A549 (cell line): ENCODE measurements around the gene REN. TPM values are rescaled to one million over a fixed set of nuclear protein-coding genes. Genes with fewer than 3 reads are reported as not detected.

Experiments used
- ATAC-seq, 2 experiments: fragments of 200-7000 bp in 1 of 2; fragments of >200 bp in 1 of 2; cut with Nextera tagmentation in 1 of 2; cut with Tn5 transposase in 1 of 2; 3 replicates each; pipeline versions ENCODE4 v1.8.0 to v1.9.1; 2018 to 2020; ENCODE audit warnings: mild to moderate bottlenecking in 1 of 2, moderate library complexity in 1 of 2
- CTCF ChIA-PET: fragments of 300-600 bp; sonication (Branson Sonifier 250); formaldehyde crosslinking; extraction: SDS; loops from one replicate; lab custom pipeline; 2021; ENCODE audit warnings: antibody characterized with exemption, inconsistent platforms; lab: Yijun Ruan, JAX
- POLR2A ChIA-PET: fragments of 350-600 bp; formaldehyde crosslinking; extraction: SDS; loops from one replicate; lab custom pipeline; 2021; ENCODE audit warnings: antibody characterized with exemption, inconsistent platforms; lab: Yijun Ruan, JAX
- DNase-seq, 2 experiments: peaks; one replicate each; pipeline versions ENCODE4 v3.0.0 to v3.0.0-alpha.2; 2011 to 2016; ENCODE audit warnings: low read depth in 1 of 2, low spot score in 1 of 2
- FAIRE-seq: peaks from 2 replicates; lab custom pipeline; 2011; peaks lifted over from hg19 to GRCh38; lab: Jason Lieb, UNC
- H3K27ac ChIP-seq, 2 experiments: fragments of >200 bp; sonication (Bioruptor Twin); formaldehyde crosslinking; 3 replicates each; pipeline ENCODE4 v1.5.1; 2016 to 2017
- H3K4me1 ChIP-seq: fragments of >200 bp; sonication (Bioruptor Twin); formaldehyde crosslinking; 3 replicates; pipeline ENCODE4 v1.6.1; 2016
- H3K4me2 ChIP-seq: fragments of >200 bp; sonication (Bioruptor Twin); formaldehyde crosslinking; 3 replicates; pipeline ENCODE4 v1.6.1; 2016
- H3K4me3 ChIP-seq: fragments of >200 bp; sonication (Bioruptor Twin); formaldehyde crosslinking; 3 replicates; pipeline ENCODE4 v1.5.1; 2016
- H3K9me3 ChIP-seq: fragments of >200 bp; sonication (Bioruptor Twin); formaldehyde crosslinking; 3 replicates; pipeline ENCODE4 v1.6.1; 2016
- CEBPB ChIP-seq, 2 experiments: fragments of >200 bp in 1 of 2; sonication (Bioruptor Twin) in 1 of 2; formaldehyde crosslinking in 1 of 2; IDR thresholded peaks; 2 replicates each; pipeline ENCODE4 v1.6.1; 2012 to 2016
- CTCF ChIP-seq: fragments of >200 bp; sonication (Bioruptor Twin); formaldehyde crosslinking; IDR thresholded peaks from 3 replicates; pipeline ENCODE4 v1.5.1; 2016
- FOXS1 ChIP-seq: fragments of 250-450 bp; sonication (Bioruptor Pico); IDR thresholded peaks from 2 replicates; pipeline ENCODE4 v1.5.0; 2020; ENCODE audit warnings: mild to moderate bottlenecking, moderate library complexity
- GATA3 ChIP-seq: IDR thresholded peaks from 2 replicates; pipeline ENCODE4 v1.6.1; 2012; ENCODE audit warnings: borderline replicate concordance
- MAFK ChIP-seq: fragments of 450-650 bp; IDR thresholded peaks from 2 replicates; pipeline ENCODE4 v1.6.1; 2014; ENCODE audit not compliant: partially characterized antibody
- MAX ChIP-seq: IDR thresholded peaks from 2 replicates; pipeline ENCODE4 v1.6.1; 2012
- NFE2L2 ChIP-seq: fragments of 150-350 bp; conservative IDR thresholded peaks from 2 replicates; pipeline ENCODE4 v1.6.1; 2014; ENCODE audit warnings: low read length
- RAD21 ChIP-seq, 2 experiments: fragments of >200 bp in 1 of 2; sonication (Bioruptor Twin) in 1 of 2; formaldehyde crosslinking in 1 of 2; IDR thresholded peaks in 1 of 2; conservative IDR thresholded peaks in 1 of 2; 2 replicates in 1 of 2; 3 replicates in 1 of 2; pipeline ENCODE4 v1.6.1; 2012 to 2018; ENCODE audit warnings: inconsistent platforms in 1 of 2
- SMC3 ChIP-seq: fragments of >200 bp; sonication (Bioruptor Twin); formaldehyde crosslinking; IDR thresholded peaks from 3 replicates; pipeline ENCODE4 v1.6.1; 2018; ENCODE audit warnings: inconsistent platforms
- TFCP2L1 ChIP-seq: fragments of 250-450 bp; sonication (Bioruptor Pico); IDR thresholded peaks from 2 replicates; pipeline ENCODE4 v1.5.0; 2021; ENCODE audit warnings: mild to moderate bottlenecking
- TP53 ChIP-seq: fragments of 250-450 bp; sonication (Bioruptor Pico); IDR thresholded peaks from 2 replicates; pipeline ENCODE4 v1.5.0; 2021; ENCODE audit warnings: mild to moderate bottlenecking, moderate library complexity
- WGBS: methylation state at CpG from one replicate; pipeline ENCODE4 v1.1.6; 2017; ENCODE audit errors: missing lambda C conversion rate; 5-methylcytosine and 5-hydroxymethylcytosine counted together
- polyA plus RNA-seq, 4 experiments: library from polyadenylated mRNA; depleted of rRNA in 3 of 4; stranded (reverse); fragments of >200 nt; fragmentation: RNase III in 1 of 4; extraction: RNeasy Plus Mini Kit Qiagen cat#74134 plus additional on column Dnase treatment in 1 of 4; gene quantifications; 2 replicates in 3 of 4; 3 replicates in 1 of 4; pipeline ENCODE4 v1.2.3, GENCODE V29; 2011 to 2017

The REN gene
- polyA plus RNA-seq, 2 of the 4 experiments (the other 2 are of a cell fraction), result not detected

- ChIA-PET CTCF (interaction anchor here (0.5 to 32.2 kb wide), 77 partner anchors 10 to 946 kb away, joined by 3 to 757 read pairs (median 4); partner anchors contain the start of genes ETNK2, SNRPE and SOX13), POLR2A (interaction anchor here (0.6 to 3.9 kb wide), 7 partner anchors 225 to 269 kb away, joined by 3 to 40 read pairs (median 4); partner anchors contain the start of gene SNRPE)
- DNase-seq, result peak; percentile 62 to 94
- peaks cover 31% of the 10 kb centered on the region for H3K4me1 ChIP-seq
- WGBS, result 33% methylated on average over 20 of the region's 29 CpGs
- H3K9me3 ChIP-seq, result no peaks in the 10 kb centered on the region
- ATAC-seq, result peak; percentile 78 to 91
- no peak for FAIRE-seq
- TF ChIP-seq SMC3 (peak; percentile 94), TP53 (CRISPR knock-in tag) (no peak), CTCF (peak; percentile 90), RAD21 (conservative IDR thresholded peaks at IDR 0.05 in 1 of 2, IDR thresholded peaks at IDR 0.05 in 1 of 2) (peak; percentile 83 to 93)
- H3K4me2 ChIP-seq, result peak overlapping the region; percentile 75
- H3K4me3 ChIP-seq, result peak overlapping the region; percentile 23; the same call in 2 of the 3 replicates
- H3K27ac ChIP-seq, result peak overlapping the region; percentile 47 to 78; a peak in 5 of 6 replicates
Observed at GRCh38 chr1:204128964-204129896, 36.9 kb downstream of the REN start.

GRCh38 chr1:204128464-204128963 lies 37.6 kb downstream of the REN start:
- Histone ChIP-seq H3K4me3 (no peak overlapping the region), H3K27ac (peak overlapping the region in 1 of 2 experiments; percentile 78; a peak in 3 of 6 replicates)
- POLR2A ChIA-PET, result interaction anchor here (1.0 to 3.9 kb wide), 4 partner anchors 256 to 266 kb away, joined by 3 to 40 read pairs (median 6); partner anchors contain the start of gene SNRPE

GRCh38 chr1:204127597-204128242 lies 38.4 kb downstream of the REN start:
- H3K9me3 ChIP-seq, result no peaks in the 10 kb centered on the region
- CTCF ChIA-PET, result interaction anchor here (0.6 to 32.2 kb wide), 37 partner anchors 9 to 533 kb away, joined by 3 to 757 read pairs (median 6); partner anchors contain the start of genes ETNK2, SNRPE and SOX13
- H3K4me1 ChIP-seq, result peaks cover 31% of the 10 kb centered on the region
- H3K4me3 ChIP-seq, result no peak overlapping the region
- DNase-seq (peak; percentile 81 to 85), FAIRE-seq (no peak), ATAC-seq (peak; percentile 51 to 67)
- WGBS, result 2% methylated on average over 5 of the region's 5 CpGs
- peak overlapping the region in 1 of 2 experiments; percentile 57; a peak in 3 of 6 replicates for H3K27ac ChIP-seq
- peak overlapping the region; percentile 33; the same call in 1 of the 3 replicates for H3K4me2 ChIP-seq
- TF ChIP-seq CTCF, result peak; percentile 94
- TF ChIP-seq GATA3, result 0 out of 2 replicates have a peak, but pooled peaks have one; percentile 30
- TF ChIP-seq SMC3, result peak; percentile 97
- TF ChIP-seq MAX, result no peak
- TF ChIP-seq CEBPB (IDR thresholded peaks at IDR 0.05), result peak in 1 of 2 experiments; percentile 37; a peak in 1 of 4 replicates
- no peak for TF ChIP-seq NFE2L2
- TF ChIP-seq TFCP2L1 (CRISPR knock-in tag), result no peak
- peak; percentile 94 to 97 for TF ChIP-seq RAD21 (conservative IDR thresholded peaks at IDR 0.05 in 1 of 2, IDR thresholded peaks at IDR 0.05 in 1 of 2)
- POLR2A ChIA-PET, result interaction anchor here (1.1 to 3.9 kb wide), 3 partner anchors 55 to 264 kb away, joined by 3 to 40 read pairs (median 4); partner anchors contain the start of gene SOX13

More at GRCh38 chr1:204128464-204128963, 37.6 kb downstream of the REN start:
- TF ChIP-seq FOXS1, result no peak
- TF ChIP-seq MAFK, result peak; percentile 77
- TF ChIP-seq, all 56 proteins: peak for 1
- peaks cover 31% of the 10 kb centered on the region for H3K4me1 ChIP-seq
- ATAC-seq (peak; percentile 14 to 15; a peak in 4 of 6 replicates), FAIRE-seq (no peak), DNase-seq (no peak)
- H3K9me3 ChIP-seq, result no peaks in the 10 kb centered on the region
- peak overlapping the region; percentile 75 for H3K4me2 ChIP-seq
- CTCF ChIA-PET, result interaction anchor here (0.6 to 32.2 kb wide), 64 partner anchors 10 to 474 kb away, joined by 3 to 757 read pairs (median 4); partner anchors contain the start of genes ETNK2, SNRPE and SOX13
- WGBS, result 69% methylated on average over 4 of the region's 4 CpGs
